CD1c-positive myeloid dendritic cell (primary cell): Measurements from ENCODE around the gene PDE6D.
"Not testable (repeated sequence)": the region's sequence is repeated elsewhere in the genome, so short reads cannot be mapped to it uniquely, and the experiment has no call there.

ENCODE experiments used
- DNase-seq: peaks from one replicate; pipeline ENCODE4 v3.0.0-alpha.2; 2016; ENCODE audit errors: extremely low spot score

The PDE6D gene

DNA sequence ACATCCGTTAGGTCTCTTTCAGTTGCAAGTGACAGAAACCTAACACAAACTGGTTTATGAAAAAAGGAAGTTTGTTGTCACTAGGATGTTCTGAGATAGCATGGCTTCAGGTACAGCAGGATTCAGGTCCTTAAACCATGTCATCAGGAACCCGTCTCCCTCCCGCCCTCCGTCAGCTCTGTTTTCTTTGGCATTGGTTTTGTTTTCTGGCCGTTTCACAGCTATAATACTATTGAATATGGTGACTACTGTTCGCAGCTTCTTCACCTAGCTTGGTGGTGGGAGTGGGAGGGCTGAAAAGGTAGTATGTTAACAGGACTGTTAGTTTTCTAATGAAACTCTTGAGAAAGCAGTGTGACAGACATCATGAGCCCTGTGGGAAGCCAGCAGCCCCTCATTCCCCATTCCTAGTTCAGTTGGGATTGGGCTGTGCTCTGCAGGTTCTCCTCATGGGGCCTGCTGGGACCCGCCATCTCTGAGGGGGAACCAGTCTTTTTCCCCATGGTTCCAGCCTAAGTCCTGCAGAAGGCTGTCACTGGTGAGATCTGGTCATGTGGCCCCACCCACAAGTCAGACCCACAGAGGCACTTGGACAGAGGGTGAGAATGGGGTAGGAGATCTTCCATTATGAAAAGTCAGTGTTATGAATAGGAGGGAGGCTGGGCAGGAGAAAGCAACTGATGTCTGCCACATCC is 60.6 kb downstream of the PDE6D start:
- no peak for DNase-seq

DNA sequence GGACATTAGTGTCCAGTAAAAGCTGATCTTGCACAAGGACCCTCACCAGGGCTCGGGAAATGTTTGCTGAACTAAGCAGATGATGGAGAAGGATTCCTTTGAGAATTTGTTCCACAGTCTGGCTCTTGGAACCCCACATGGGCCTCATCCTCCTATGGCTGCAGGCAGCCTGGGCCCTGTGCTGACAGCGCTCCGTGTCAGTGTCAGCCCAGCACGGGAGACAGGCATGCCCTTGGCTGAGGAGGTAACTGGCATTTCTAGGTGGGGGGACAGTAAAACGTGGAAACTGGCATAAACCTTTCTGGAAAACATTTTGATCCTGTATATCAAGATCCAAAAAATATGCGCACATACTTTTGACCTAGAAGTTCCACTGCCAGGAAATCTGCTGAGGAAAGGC is 62.3 kb downstream of the PDE6D start:
- no peak for DNase-seq

- DNase-seq, result peak; percentile 94
Observed at GRCh38 chr2:231717281-231718171, 63.6 kb downstream of the PDE6D start.

DNA sequence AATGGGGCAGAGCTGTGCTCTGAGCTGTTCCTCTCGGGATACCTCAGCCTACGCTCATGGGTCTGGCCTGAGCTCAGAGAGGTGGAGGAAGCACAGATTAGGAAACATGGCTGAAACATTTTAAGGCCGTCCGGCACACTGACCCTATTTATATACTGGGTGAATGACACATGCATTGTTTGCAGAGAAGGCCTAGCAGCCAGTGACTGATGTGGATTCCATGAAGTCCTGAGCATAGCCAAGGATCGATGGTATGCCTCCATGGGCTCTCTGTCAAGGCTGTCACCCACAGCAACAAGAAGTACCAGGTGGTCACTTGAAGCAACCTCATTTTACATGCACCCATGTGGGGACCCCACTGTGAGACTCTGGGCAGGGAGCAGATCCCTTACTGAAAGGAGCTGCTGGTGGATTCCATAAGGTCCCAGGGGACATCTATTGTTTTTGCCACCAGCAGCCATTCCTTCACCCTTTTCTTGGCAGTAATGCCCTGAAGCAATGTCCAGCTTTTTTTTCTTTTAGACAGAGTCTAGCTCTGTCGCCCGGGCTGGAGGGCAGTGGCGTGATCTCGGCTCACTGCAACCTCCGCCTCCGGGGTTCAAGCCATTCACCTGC is 64.3 kb downstream of the PDE6D start:
- peak; percentile 41 for DNase-seq

DNA sequence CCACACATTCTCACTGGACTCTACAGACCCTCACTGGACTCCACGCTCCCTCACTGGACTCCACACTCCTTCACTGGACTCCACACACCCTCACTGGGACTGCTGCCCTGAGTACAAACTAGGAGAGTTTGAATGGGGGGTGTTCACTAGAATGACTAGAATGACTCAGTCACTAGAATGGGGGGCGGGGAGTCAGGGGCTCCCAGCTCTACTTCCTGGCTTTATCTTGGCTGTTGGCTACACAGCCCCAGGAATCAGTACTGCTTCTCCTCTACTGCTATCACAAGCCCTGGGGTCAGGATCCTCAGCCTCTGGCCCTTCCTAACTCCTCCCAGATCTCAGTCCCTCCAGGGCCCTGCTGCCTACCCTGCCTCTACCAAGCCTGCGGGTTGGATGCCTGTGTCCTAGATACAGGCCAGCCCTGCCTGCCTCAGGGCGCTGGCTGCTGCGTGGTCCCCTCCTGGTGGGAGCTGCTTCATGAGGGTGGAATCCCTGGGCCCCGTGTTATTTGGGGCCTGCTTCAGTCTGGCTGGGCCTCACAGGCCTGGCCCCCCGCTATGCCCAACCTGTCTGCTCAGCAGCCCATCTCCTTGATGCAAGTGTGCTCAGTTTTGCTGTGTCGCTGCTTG is 65.0 kb downstream of the PDE6D start:
- DNase-seq, result no peak

DNA sequence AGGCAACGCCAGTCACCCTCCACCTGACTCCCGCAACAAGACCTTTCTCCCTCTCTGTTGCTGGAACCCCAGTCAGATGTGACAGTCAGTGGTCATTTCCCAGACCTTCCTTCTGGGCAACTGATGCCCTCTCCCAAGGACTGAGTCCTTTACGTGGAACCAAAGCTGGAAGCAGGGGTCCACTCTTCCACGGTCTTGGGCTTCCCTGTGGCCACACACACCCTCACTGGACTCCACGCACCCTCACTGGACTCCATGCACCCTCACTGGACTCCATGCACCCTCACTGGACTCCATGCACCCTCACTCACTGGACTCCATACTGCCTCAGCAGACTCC is 65.6 kb downstream of the PDE6D start:
- DNase-seq, result no peak

GRCh38 chr2:231714639-231715498 is 66.2 kb downstream of the PDE6D start:
- peak; percentile 75 for DNase-seq

GRCh38 chr2:231713730-231714638 is 67.1 kb downstream of the PDE6D start:
- peak; percentile 94 for DNase-seq

- not testable (repeated sequence) for DNase-seq
Observed at GRCh38 chr2:231713406-231713729, 67.7 kb downstream of the PDE6D start.

- DNase-seq, result peak; percentile 66
Observed at GRCh38 chr2:231712451-231713021, 68.5 kb downstream of the PDE6D start.

DNA sequence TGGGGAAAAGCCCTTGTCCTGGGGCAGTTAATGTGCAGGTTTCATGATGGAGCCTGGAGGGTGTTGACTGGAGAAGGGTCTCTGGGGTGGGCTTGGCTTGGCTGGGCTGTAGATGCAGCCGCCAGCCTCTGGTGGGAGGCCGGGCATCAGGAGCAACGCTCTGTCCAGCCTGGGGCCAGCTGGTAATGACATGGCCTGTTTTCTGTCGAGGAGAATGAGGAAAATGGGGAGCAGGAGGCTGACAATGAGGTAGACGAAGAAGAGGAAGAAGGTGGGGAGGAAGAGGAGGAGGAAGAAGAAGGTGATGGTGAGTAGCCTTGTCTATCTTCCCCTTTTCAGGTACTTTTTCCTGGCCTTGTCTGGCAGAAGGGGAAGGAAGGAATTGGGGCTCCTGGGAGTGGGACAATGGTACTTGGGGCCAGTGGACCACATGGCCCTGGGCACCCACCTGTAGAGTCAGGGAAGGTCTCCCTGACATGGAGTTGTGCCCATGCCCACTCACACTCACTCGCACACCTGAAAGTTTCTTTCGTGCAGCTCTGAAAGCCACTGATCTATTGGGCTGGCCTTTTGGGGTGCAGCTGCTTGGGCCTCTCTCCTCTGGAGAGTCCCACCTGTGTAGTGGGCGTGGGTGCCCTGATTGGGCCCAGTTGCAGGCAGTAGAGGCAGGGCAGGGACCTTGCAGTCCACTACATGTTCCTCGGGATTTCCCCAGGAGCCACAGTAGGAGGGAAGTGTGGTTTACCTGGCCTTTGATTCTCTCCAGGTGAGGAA is 69.2 kb downstream of the PDE6D start:
- no peak for DNase-seq

DNA sequence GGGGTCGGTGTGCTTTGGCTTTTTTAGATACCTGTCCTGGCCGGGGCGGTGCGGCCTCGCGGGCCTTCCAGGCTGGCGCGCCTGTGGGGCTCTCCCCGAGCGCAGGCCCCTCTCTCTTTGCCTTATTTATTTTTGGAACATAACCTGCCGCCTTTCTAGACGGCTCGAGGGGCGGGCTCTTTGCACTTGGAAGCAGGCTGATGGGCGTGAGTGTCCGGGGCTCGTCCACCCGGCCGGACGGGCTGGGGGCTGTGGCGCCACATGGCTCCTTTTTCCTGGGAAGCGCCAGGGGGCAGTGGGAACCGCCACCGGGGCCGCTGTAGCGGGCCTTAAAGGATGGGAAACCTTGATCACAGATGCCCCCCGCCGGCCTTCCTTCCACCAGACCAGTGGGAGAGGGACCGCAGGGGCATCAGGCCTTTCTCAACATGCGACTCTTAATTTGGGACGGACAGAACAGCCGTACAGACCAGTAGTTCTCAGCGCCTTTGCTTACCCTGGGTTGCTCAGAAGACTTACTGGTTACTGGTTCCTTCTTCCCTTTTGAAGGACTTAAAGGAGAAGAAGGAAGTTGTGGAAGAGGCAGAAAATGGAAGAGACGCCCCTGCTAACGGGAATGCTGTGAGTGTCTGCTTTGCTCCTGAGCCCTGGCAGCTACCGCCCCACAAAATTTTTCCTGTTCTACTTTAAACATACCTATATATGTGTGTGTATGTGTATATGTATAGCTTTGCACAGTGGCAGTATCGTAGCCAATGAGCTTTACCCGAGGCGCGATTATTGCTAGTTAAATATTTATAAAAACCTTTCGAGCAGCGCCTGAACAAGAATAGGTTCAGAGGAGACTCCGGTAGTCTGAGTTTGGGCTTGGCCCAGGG is 70.0 kb downstream of the PDE6D start:
- DNase-seq, result peak; percentile 63

- DNase-seq, result peak; percentile 95
Observed at GRCh38 chr2:231709981-231710798, 70.9 kb downstream of the PDE6D start.

DNA sequence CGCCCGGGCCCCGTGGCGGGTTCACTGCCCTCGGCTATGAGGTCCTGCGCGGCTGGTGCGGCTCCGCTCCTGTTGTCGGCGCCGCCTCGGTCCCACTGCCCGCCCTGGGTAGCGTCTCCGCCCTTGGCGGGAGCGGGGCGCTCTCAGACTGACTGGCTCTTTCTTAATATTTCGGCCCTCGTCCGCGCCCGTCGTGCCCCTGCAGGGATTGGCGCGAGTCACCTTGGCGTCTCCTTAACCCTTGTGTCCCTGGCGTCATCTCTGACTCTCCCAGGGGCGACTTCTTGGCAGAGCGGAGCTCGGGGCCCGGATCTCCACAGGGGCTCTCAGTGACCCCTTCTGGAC is 71.5 kb downstream of the PDE6D start:
- DNase-seq, result peak; percentile 48

- peak; percentile 55 for DNase-seq
Observed at GRCh38 chr2:231708773-231709635, 72.1 kb downstream of the PDE6D start.

GRCh38 chr2:231707927-231708772 is 72.9 kb downstream of the PDE6D start, which contains the start of gene PTMA:
TSS of gene PTMA (plus strand) at chr2:231708525. CDS start at chr2:231708707, 182 bp downstream.
- peak; percentile 100 for DNase-seq
